Activated CD4-positive, CD25-positive, alpha-beta regulatory T cell treated with anti-CD3 and anti-CD28 coated beads, Interleukin-2, amount 50 U/mL, for 24 hours (primary cell): ENCODE results near the gene KLK15.

ENCODE experiments used
- ATAC-seq, 2 donors: fragments of 150-1000 bp; cut with Tn5 transposase; one replicate each; pipeline ENCODE4 v1.10.0; 2021; ENCODE audit warnings: mild to moderate bottlenecking in 1 of 2, moderate library complexity in 1 of 2

Gene KLK15

GRCh38 chr19:50843205-50843604 is 9.8 kb upstream of the KLK15 start:
- no peak for ATAC-seq

- ATAC-seq, result no peak
These were observed 8.8 kb upstream of the KLK15 start for GRCh38 chr19:50842130-50842529.

- ATAC-seq, result no peak
These were observed 6.6 kb upstream of the KLK15 start for GRCh38 chr19:50839712-50840655.

GRCh38 chr19:50838239-50838638 is 4.9 kb upstream of the KLK15 start:
- ATAC-seq, result no peak

GRCh38 chr19:50837300-50837699 is 3.9 kb upstream of the KLK15 start:
- no peak for ATAC-seq

GRCh38 chr19:50836543-50837195 is 3.3 kb upstream of the KLK15 start:
- no peak for ATAC-seq

- ATAC-seq, result peak; percentile 86
These were observed 2.6 kb upstream of the KLK15 start for GRCh38 chr19:50835785-50836542.

- no peak for ATAC-seq
These were observed 1.9 kb upstream of the KLK15 start for GRCh38 chr19:50835103-50835784.

GRCh38 chr19:50833802-50834167 is 411 bp upstream of the KLK15 start:
- no peak for ATAC-seq

- ATAC-seq, result no peak
These were observed 708 bp downstream of the KLK15 start for GRCh38 chr19:50832666-50833065.

- ATAC-seq, result no peak
These were observed 2.4 kb downstream of the KLK15 start for GRCh38 chr19:50831026-50831396.

- ATAC-seq, result no peak
These were observed 2.9 kb downstream of the KLK15 start for GRCh38 chr19:50830266-50831025.

GRCh38 chr19:50829801-50830200 is 3.6 kb downstream of the KLK15 start:
- ATAC-seq, result no peak

GRCh38 chr19:50827476-50827875 is 5.9 kb downstream of the KLK15 start:
- ATAC-seq, result no peak

- ATAC-seq, result no peak
These were observed 6.7 kb downstream of the KLK15 start for GRCh38 chr19:50826492-50827240.

- ATAC-seq, result no peak
These were observed 9.9 kb downstream of the KLK15 start, which contains the start of gene KLK1 for GRCh38 chr19:50823389-50824042. Gene KLK1 (minus strand): TSS chr19:50823787. CDS start chr19:50823748, 39 bp downstream.

GRCh38 chr19:50822661-50823208 is 10.6 kb downstream of the KLK15 start:
- ATAC-seq, result no peak

- ATAC-seq, result no peak
These were observed 11.8 kb downstream of the KLK15 start for GRCh38 chr19:50821622-50822021.

- no peak for ATAC-seq
These were observed 12.1 kb downstream of the KLK15 start for GRCh38 chr19:50821248-50821612.

- ATAC-seq, result no peak
These were observed 12.7 kb downstream of the KLK15 start for GRCh38 chr19:50820549-50821247.
